Muscle of arm (tissue), 12 donors: ENCODE measurements around the gene EPS8. TPM values are rescaled to one million over a fixed set of nuclear protein-coding genes. Genes with fewer than 3 reads are reported as not detected.

Experiments
- DNase-seq: peaks from one replicate; pipeline ENCODE4 v3.0.0-alpha.2; 2013
- polyA plus RNA-seq, 12 donors: library from polyadenylated mRNA; unstranded; fragments of 120-200 nt; gene quantifications; one replicate each; pipeline ENCODE4 v1.2.1, GENCODE V29; 2013; ENCODE audit not compliant: insufficient read length in 12 of 12

The EPS8 gene
- polyA plus RNA-seq, 12 donors = 29.9 to 60.6 (median 43.8) TPM; not detected in 1

DNA sequence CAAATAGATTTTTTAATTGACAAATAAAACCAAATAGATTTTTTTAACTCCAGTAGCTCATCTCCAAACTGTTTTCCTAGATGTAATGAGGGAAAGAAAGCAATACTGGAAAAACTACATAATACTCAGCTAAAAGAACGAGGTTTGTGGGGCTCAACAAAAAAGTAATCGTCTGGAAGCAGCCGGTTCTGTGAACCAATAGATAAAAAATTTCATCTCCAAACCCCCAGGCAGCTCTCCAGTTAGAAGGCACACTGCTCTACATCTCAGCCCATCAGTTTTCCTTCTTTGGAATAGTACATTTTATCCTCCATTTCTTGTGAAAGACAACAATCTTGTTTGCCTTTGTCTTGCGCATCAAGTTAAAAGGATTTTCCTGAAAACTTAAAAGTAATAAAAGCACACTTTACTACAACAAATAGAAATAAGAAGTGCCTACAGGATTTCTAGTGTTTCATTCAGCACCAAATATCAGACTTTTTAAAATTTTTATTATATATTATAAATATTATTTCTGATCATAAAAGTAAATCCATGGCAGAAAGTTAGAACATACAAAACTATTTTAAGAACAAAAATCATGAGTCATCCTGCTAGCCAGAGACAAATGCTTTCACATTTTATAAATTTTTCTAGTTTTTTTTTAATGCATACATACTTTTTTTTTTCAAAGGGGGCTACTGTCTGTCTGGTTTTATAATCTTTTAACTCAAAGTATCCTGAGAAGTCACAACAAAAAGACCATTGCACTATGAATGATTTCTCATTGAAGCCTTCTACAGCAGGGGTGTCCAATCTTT, 67.7 kb downstream of the EPS8 start:
- no peak for DNase-seq

DNA sequence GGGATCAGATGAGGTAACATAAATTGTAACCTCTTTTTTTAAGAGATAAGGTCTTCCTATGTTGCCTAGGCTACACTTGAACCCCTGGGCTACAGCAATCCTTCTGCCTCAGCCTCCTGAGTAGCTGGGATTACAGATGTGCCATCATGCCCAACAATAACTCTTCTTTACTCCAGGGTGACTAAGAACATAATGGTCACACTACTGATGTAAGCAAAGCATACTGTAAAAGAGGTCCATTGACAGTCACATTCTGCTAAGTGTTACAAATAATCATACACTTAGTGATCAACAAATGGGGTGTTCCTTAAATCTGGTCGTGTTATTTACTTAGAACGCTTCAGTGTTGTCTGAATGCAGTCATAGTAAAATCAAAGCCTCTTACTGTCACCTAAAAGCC, 68.9 kb downstream of the EPS8 start:
- DNase-seq = no peak

GRCh38 chr12:15719230-15719629, 70.0 kb downstream of the EPS8 start:
- no peak for DNase-seq

GRCh38 chr12:15717940-15718567, 71.1 kb downstream of the EPS8 start:
- no peak for DNase-seq

- no peak for DNase-seq
These were observed 72.6 kb downstream of the EPS8 start for GRCh38 chr12:15716581-15716980.

- no peak for DNase-seq
These were observed 74.9 kb downstream of the EPS8 start for GRCh38 chr12:15714256-15714655.

DNA sequence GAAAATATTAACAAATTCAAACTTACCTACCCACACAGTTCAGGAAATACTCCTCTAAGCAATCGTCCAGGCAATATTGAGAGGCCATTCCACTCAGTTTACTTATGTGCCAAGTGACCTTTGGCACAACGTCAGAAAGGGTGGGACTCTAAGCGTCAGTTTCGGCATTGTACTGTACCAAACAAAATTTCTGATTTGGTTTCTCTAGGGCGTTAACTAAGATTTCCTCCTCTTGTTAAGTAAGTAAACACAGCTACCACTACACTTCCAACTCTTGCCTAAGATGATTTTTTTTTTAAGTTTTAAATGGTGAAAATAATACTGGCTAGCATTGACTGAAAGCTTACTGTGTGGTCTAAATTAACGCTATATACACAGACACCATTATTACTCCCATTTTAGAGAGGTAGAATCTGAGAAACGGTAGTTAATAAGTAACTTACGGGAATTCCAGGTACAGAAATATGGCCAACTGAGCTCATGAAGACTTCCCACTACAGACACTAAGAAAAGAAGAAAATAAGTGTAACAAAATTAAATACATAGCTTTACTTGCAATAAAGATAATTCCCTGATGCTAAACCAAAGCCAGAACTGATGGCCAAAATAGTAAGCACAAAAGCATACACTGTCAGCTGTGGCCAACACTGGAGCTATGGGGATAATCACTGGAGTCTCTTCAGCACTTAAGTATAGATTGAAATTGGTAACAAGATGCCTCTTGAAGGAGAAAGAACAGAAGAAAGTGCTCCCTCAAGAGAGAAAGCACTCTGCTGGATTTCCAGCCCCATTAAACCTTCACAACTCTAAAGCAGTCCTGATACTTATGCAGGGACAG, 76.1 kb downstream of the EPS8 start:
- DNase-seq = peak; percentile 49

DNA sequence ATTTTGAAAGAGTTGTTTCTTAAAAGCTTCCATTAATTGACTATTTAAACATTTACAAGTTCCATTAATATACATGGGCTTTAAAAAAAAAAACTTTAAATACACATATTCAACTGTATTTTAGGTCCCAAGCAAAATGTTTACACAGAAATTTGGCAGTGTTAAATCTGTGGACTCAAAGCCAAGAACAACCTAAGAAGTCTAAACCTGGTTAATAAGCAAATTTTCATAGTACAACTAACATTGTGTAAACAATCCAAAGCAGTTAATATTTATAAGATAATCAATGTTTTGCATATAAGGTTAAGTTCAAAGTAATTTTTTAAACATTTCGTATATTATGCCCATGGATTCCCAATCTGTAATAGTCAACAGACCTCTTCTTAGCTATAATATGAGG, 77.0 kb downstream of the EPS8 start:
- no peak for DNase-seq

DNA sequence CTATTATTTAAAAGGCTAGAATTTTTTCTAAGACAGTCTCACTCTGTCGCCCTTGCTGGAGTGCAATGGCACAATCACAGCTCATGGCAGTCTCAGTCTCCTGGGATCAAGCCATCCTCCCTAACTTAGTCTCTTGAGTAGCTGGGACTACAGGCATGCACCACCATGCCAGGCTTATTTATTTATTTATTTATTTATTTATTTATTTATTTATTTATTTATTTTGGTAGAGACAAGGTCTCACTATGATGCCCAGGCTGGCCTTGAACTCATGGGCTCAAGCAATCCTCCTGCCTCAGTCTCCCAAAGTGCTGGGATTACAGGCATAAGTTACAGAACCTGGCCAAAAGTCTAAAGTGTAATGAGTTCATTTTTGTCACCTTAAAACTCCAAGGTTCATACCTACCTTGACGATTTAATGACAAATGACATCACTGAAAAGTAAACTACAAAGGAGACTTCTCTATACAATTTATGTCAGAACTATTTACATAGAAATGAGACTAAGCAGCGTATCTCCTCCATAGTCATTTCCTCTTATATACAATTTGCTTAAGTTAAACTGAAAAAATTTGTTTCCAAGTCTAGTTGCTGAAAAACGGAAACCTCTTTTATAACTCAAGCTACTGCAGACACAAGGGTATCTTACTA, 78.2 kb downstream of the EPS8 start:
- DNase-seq = no peak

DNA sequence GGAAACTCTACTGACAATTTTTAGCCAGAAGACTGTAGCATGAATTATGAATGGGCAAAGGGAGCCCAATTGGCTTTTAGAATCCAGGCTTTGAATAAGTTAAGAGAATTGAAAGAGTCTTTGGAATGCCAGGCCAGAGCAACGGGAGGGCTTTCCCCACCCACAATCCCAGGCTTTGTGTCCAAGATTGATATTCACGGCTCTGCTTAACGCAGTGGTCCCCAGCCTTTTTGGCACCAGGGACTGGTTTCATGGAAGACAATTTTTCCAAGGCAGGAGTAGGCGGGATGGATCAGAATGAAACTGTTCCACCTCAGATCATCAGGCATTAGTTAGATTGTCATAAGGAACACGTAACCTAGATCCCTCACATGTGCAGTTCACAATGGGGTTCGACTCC, 79.6 kb downstream of the EPS8 start:
- DNase-seq = no peak

DNA sequence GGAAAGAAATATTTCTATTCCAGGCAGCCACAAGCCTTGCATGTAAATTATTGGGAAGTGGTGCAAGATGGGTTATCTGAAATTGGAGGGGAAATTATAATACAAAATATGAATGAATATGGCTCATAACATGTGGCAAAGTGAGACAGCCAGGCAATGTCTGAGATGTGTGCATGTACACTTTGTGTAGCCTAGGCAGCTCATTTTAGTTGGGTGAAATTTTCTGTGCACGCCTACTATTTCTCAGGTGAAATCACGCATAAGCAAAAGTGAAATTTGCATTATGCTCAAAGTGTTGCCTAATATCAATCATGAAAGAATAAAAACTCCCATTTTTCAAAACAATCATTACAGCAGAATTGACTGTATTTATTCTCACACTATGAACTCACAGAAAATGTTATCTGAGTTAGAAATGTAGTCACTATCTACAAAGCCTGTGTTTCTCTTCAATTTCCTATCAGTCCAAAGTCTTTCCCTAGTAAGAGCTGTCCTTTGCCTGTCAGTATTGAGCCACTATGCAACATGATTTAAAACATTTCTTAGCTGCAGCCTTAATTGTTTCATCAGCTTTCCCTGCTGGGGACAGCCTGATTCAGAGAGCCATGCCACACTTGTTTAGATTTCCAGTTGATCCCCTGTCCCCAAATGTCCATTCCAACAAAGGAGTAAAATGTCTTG, 80.7 kb downstream of the EPS8 start:
- no peak for DNase-seq

DNA sequence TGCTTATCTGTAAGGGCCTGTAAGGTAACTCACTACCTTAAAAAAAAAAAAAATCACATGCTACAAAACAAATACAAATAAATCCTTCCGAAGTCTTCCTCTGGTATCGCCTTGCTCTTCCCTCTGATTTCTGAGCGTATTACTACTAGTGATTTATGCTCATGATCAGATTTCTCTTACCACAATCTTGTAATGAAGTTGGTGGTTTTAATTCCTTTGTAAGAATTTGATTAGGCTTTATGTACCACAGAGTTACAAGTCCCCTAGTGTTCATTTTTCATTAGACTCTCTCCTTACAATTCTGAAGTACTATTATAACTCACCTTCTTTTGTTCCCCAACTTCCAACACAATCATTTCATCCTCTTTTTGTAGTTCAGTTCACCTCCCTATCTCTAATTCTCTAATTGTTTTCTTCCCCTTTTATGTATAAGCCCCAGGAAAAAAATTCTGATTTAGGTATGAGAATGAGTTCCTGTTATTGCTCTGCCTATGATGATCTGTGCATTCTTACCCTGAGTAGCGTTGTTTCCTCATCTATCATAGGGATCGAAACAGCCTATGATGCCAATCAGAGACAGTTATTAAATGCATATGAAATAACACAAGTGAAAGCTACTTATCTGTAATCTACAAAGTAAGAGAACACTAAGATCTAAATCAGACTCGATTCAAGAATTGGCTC, 81.5 kb downstream of the EPS8 start:
- no peak for DNase-seq

GRCh38 chr12:15706010-15706676, 83.0 kb downstream of the EPS8 start:
- DNase-seq = no peak

DNA sequence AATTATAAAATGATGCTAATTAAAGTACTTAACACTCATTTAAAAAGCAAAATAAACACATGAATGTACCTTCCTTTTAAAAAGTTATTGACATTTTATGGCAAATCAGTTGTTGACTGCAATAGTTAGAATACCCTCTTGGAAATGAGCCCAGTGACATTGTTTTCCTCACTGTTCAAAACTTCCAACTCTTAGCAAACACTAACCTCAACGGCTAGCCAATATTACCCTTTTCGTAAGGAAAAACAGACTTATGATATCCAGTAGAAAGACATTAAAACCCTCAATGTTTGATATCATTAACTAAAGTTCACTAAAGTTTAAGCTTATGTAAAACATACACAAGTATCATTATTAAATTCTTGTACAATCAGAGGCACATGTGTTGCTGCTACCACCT, 83.6 kb downstream of the EPS8 start:
- DNase-seq = no peak

DNA sequence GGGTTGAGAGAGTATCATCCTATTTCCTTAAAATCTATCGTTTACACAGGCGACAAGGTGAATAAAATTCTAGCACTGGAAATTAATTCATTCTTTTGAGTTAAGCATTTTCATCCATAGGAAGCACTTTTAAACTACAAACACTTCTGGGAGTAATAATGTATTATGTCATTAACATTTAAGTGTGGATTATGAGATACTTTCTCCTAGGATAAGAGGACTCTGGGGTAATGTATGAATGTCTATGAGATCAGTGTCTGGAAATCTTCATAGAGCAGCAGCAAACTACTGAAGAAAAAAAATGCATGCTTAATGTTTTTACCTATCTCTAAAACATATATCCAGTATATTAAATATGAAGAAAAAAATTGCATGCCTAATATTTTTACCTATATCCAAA, 86.9 kb downstream of the EPS8 start:
- DNase-seq = no peak

DNA sequence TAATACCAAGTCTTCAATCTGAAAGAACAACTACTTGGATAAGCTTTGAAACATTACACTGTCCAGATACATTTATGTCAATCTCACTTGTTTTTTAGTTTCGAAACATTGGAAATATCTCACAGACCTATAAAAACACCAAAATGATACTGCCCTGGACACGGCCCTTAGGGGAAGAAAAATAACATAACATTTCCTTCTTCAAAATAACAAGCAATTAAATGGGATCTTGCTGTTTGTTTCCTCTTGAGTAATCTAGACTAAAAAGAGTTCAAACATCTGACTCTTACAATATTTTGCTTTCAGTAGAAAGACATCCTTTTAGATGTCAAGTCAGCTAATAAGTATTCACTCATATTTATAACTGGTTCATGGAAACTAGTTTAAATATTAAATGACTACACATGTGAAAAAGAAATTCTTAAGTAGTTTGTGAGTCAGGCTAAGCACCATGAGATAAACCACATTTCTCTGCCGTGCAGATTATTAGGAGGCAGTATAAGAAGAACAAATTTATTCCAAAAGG, 87.5 kb downstream of the EPS8 start:
- DNase-seq = no peak

DNA sequence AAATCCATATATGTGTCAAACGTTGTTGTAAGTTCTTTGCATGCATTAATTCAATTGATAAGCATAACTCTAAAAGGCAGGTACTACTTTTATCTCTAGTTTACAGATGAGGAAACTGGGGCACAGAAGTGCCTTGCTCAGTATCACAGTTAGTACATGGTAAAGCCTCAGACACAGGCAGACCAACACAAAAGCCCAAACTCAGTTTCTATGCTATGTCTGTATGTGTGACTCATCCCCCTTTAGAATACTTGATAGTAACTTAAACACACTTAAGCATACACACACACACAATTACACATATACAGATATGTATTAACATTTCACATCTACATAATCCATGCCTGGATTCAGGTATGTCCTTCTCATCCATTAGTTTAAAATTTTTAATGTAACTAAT, 88.0 kb downstream of the EPS8 start:
- DNase-seq = no peak

DNA sequence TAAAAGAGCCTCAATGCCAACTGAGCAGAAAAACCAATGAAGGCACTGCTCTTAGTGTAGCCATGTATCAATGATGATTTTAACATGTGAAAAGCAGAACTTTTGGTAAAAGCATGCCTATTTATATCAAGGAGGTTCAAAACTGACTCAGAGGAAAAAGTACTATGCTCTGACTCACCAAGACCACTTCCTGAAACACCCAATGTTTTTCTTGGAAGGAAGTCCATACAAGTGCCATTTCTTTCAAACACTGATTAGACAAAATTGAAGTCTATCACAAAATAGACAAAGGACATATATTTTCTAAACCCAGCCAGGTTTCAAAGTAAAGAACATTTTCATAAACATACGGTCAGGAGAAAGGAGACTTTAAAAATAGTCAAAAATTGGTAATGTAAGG, 88.6 kb downstream of the EPS8 start:
- no peak for DNase-seq

DNA sequence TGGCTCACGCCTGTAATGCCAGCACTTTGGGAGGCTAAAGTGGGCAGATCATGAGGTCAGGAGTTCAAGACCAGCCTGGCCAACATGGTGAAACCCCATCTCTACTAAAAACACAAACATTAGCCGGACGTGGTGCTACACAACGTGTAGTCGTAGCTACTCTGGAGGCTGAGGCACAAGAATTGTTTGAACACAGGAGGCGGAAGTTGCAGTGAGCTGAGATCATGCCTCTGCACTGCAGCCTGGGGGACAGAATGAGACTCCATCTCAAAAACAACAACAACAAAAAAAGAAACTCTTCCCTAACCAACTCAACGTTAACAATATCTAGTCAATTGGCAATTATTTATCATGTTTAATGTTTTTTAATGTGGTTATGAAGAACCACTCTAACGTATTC, 89.3 kb downstream of the EPS8 start:
- DNase-seq = no peak

DNA sequence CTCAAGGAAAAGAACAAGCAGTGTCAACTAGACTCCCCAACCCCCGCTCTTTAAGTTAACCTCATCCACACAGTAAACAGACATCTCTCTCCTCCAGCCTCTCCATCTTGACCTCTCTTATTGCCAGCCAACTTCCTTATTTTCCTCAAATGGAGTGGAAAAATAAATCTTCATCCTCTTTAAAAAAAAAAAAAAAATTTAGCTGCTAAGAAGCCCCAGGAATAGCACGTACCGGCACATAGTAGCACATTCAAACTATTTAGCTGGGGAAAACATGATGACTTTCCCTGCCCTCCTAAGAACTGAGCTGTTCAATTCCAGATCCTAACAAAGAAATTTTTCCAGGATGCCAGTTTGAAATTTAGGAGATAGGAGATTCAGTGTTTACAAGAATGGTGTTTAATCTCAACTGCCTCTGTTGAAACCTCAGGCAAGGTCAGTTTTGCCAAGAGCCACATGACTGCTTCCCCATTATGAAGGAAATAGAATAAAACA, 90.8 kb downstream of the EPS8 start:
- no peak for DNase-seq
